Ovary (tissue), 9 donors: ENCODE measurements around the gene PRICKLE2. TPM values are rescaled to one million over a fixed set of nuclear protein-coding genes. Genes with fewer than 3 reads are reported as not detected.

Source experiments
- DNase-seq, 5 donors: peaks; one replicate each; pipeline ENCODE4 v3.0.0-alpha.2; 2019 to 2020
- H3K27ac ChIP-seq, 2 donors: fragments of 200-600 bp; one replicate each; pipeline versions ENCODE4 v1.5.1 to v1.8.0; 2019 to 2022
- H3K27me3 ChIP-seq: fragments of 200-600 bp; one replicate; pipeline ENCODE4 v1.8.0; 2022
- H3K36me3 ChIP-seq: fragments of 200-600 bp; sonication (generic); one replicate; pipeline ENCODE4 v1.5.1; 2019
- H3K4me1 ChIP-seq: one replicate; pipeline ENCODE4 v1.8.1; 2013; ENCODE audit warnings: mild to moderate bottlenecking, moderate library complexity; ENCODE audit not compliant: insufficient read depth
- H3K4me3 ChIP-seq: fragments of 200-600 bp; sonication (generic); one replicate; pipeline ENCODE4 v1.5.1; 2017
- H3K9me3 ChIP-seq, 2 donors: fragments of 200-600 bp in 1 of 2; sonication (generic) in 1 of 2; one replicate each; pipeline versions ENCODE4 v1.5.1 to v1.8.1; 2013 to 2019; ENCODE audit warnings: mild to moderate bottlenecking in 1 of 2, moderate library complexity in 1 of 2
- EP300 ChIP-seq: sonication (generic); formaldehyde crosslinking; IDR thresholded peaks from one replicate; pipeline ENCODE4 v1.6.1; 2017; ENCODE audit warnings: antibody characterized with exemption
- POLR2A ChIP-seq: fragments of 450-650 bp; IDR thresholded peaks from one replicate; pipeline ENCODE4 v1.6.1; 2017; ENCODE audit warnings: antibody characterized with exemption, mild to moderate bottlenecking, moderate library complexity
- WGBS, 3 donors: extraction: QIAGEN DNeasy Blood & Tissue Kit in 1 of 3; methylation state at CpG; one replicate each; pipeline versions ENCODE4 v1.1.5 to v1.1.7; 2013 to 2017; 5-methylcytosine and 5-hydroxymethylcytosine counted together
- intact Hi-C, 4 donors: fragments of 100-400 bp; cut with DNase I; formaldehyde crosslinking; loops; one replicate each; pipeline versions ENCODE4 v1.11.0 to v1.15.1; 2022 to 2023
- polyA plus RNA-seq, 2 donors: library from polyadenylated mRNA; stranded (reverse); fragments of 200-250 nt in 1 of 2; fragments of 350-450 nt in 1 of 2; fragmentation: Illumina TruSeq in 1 of 2; extraction: RNeasy Lipid Tissue Mini Kit (QIAGEN cat#74804) in 1 of 2; gene quantifications; one replicate each; pipeline ENCODE4 v1.2.3, GENCODE V29; 2013 to 2014
- small RNA-seq: library from RNA; depleted of rRNA; stranded (forward); fragments of <200 nt; gene quantifications from one replicate; pipeline ENCODE3, GENCODE V24; 2016
- total RNA-seq, 7 donors: library from RNA; depleted of rRNA in 2 of 7; stranded (reverse); fragments of >200 nt in 2 of 7; fragmentation: NEBNext Ultra II Directional in 3 of 7; extraction: Animal tissue kit (Norgen Biotek cat#: 25700) in 3 of 7; gene quantifications; one replicate each; pipeline versions ENCODE4 v1.1.0 to v1.2.4, GENCODE V29; 2016 to 2023
- TF ChIP-seq, protein P1 (sequence below), 3 donors: fragments of 450-650 bp in 2 of 3; fragments of 200-600 bp in 1 of 3; IDR thresholded peaks; one replicate each; pipeline versions ENCODE4 v1.5.1 to v1.8.0; 2016 to 2022; ENCODE audit warnings: antibody characterized with exemption in 3 of 3, mild to moderate bottlenecking in 1 of 3
- donor health status: DM: no; HTN: no; CAD: no; lungs with moderate emphysema.
- donor health status: DM: no; HTN: no; CAD: no.
- donor health status: Bipolar disorder and iron deficiency.
- donor health status: DM: yes; HTN: yes; CAD: no.
- donor health status: DM: no; HTN: no; CAD: no.
- donor health status: DM: yes; HTN: yes; CAD: no.

Gene PRICKLE2
- total and polyA plus RNA-seq, 9 donors: 6.3 to 34.8 (median 25.4) TPM

DNA sequence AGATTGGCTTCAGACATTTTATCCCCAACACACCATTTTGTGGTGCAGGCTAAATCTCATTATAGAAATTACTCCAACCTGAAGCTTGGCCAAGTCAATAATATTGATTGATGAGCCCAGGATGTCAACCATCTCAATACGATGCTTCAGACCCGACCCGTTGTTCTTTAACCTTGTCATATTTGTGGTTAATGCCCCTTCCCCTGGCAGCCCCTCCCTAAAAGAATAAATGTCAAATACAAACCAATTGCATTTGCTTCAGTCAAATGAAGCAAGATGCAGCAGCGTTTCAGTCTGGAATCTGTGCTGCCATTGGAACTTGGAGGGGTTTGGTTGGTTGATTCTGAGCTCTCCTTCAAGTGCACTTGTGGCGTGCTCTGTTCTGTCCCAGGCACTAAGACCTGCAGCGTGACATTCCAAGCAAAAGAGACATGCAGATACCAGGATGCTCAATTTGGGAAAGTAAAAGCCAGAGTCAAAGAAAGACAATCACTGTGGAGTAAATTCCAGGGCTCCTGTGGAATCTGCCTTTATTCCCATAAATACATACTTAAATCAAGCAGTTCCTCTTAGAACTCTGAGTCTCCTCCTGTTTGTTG is 178.2 kb downstream of the PRICKLE2 start:
- no peaks in the 10 kb centered on the region for H3K36me3 ChIP-seq
- intact Hi-C loops: no loop called here
- 63 to 72% (median 70%) methylated on average over 6 of the region's 6 CpGs for WGBS, 3 donors

DNA sequence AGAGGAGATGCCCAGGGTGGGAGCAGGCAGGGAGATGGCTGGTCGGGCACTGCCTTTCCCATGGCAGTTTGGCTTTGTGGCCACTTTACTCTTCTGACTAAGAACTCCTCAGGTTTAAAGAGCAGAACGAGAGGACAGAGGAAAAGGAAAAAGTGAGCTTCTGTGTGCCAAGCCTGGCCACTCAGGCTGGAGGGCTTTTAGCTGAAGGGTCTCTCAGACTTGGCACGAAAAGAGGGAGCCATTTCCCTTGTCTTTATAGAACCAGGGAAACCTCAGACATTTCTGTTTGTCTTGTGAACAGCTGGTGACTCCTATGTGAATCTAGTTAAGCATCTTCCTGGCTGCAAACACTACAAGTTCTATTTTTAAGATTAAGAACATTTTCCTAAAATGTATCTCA is 178.7 kb downstream of the PRICKLE2 start:
- no peak overlapping the region for H3K4me3 ChIP-seq
- intact Hi-C loops: no loop called here
- no peak overlapping the region for H3K27ac ChIP-seq
- 84 to 94% (median 84%) methylated on average over 3 of the region's 3 CpGs for WGBS, 3 donors
- H3K36me3 ChIP-seq: no peaks in the 10 kb centered on the region
- H3K9me3 ChIP-seq: no peaks in the 10 kb centered on the region
- no peak for TF ChIP-seq EP300
- no peak for TF ChIP-seq POLR2A
- TF ChIP-seq, protein P1, sequence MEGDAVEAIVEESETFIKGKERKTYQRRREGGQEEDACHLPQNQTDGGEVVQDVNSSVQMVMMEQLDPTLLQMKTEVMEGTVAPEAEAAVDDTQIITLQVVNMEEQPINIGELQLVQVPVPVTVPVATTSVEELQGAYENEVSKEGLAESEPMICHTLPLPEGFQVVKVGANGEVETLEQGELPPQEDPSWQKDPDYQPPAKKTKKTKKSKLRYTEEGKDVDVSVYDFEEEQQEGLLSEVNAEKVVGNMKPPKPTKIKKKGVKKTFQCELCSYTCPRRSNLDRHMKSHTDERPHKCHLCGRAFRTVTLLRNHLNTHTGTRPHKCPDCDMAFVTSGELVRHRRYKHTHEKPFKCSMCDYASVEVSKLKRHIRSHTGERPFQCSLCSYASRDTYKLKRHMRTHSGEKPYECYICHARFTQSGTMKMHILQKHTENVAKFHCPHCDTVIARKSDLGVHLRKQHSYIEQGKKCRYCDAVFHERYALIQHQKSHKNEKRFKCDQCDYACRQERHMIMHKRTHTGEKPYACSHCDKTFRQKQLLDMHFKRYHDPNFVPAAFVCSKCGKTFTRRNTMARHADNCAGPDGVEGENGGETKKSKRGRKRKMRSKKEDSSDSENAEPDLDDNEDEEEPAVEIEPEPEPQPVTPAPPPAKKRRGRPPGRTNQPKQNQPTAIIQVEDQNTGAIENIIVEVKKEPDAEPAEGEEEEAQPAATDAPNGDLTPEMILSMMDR (IDR thresholded peaks at IDR 0.05): no peak
- no peaks in the 10 kb centered on the region for H3K4me1 ChIP-seq
- DNase-seq: no peak
- H3K27me3 ChIP-seq: no peaks in the 10 kb centered on the region

More for the DNA sequence above, 178.2 kb downstream of the PRICKLE2 start:
- no peaks in the 10 kb centered on the region for H3K9me3 ChIP-seq
- H3K27me3 ChIP-seq: no peaks in the 10 kb centered on the region
- no peak overlapping the region for H3K4me3 ChIP-seq
- no peak overlapping the region for H3K27ac ChIP-seq
- TF ChIP-seq POLR2A: no peak
- TF ChIP-seq EP300: no peak
- TF ChIP-seq, protein P1 (IDR thresholded peaks at IDR 0.05): no peak
- H3K4me1 ChIP-seq: no peaks in the 10 kb centered on the region
- no peak for DNase-seq

DNA sequence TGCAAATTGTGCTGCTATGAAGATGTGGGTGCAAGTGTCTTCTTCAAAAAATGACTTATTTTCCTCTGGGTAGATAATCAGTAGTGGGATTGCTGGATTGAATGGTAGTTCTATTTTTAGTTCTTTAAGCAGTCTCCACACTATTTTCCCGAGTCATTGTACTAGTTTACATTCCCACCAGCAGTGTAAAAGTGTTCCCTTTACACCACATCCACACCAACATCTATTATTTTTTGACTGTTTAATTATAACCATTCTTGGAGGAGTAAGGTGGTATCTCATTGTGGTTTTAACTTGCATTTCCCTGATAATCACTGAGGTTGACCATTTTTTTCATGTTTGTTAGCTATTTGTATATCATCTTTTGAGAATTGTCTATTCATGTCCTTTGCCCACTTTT is 182.3 kb downstream of the PRICKLE2 start:
- H3K27me3 ChIP-seq: no peaks in the 10 kb centered on the region
- H3K36me3 ChIP-seq: no peaks in the 10 kb centered on the region
- H3K9me3 ChIP-seq: no peaks in the 10 kb centered on the region
- intact Hi-C loops: no loop called here
- no peak for DNase-seq
- TF ChIP-seq, protein P1 (IDR thresholded peaks at IDR 0.05): no peak
- no peak for TF ChIP-seq EP300
- no peak for TF ChIP-seq POLR2A
- WGBS, 3 donors: 38 to 60% (median 53%) methylated on average over 1 of the region's 1 CpG
- no peak overlapping the region for H3K4me3 ChIP-seq
- H3K4me1 ChIP-seq: no peaks in the 10 kb centered on the region
- no peak overlapping the region for H3K27ac ChIP-seq

Small RNA genes within 50 kb of the gene (small RNA-seq; reads per million reads assigned to genes)
- gene RF00012: not detected

Other genes starting within 250 kb of the PRICKLE2 start
- gene PSMD6, start 202.0 kb downstream of the PRICKLE2 start, total RNA-seq: 10 to 100 TPM; 30.8 to 60.7 (median 55.7) TPM
- 10 to 100 TPM; 51.0 to 68.6 TPM for gene PSMD6, start 202.0 kb downstream of the PRICKLE2 start, polyA plus RNA-seq